WTC11 (cell line): ENCODE measurements around the gene ATG4C. TPM values are rescaled to one million over a fixed set of nuclear protein-coding genes. Genes with fewer than 3 reads are reported as not detected.

Source experiments
- ATAC-seq: fragments of 200-7000 bp; cut with Tn5 transposase; 2 replicates; pipeline ENCODE4 v1.10.0; 2021; ENCODE audit warnings: mild to moderate bottlenecking, moderate library complexity
- CTCF ChIA-PET: fragments of 300-600 bp; sonication (Branson Sonifier 250); formaldehyde crosslinking; loops from one replicate; lab custom pipeline; 2021; ENCODE audit warnings: antibody characterized with exemption; lab: Charles Lee
- POLR2A ChIA-PET: fragments of 350-600 bp; sonication (Branson Sonifier 250); formaldehyde crosslinking; loops from one replicate; lab custom pipeline; 2021; ENCODE audit warnings: antibody characterized with exemption; lab: Charles Lee
- DNase-seq: peaks from one replicate; pipeline ENCODE4 v3.0.0; 2021; ENCODE audit warnings: low spot score
- H3K27ac Mint-ChIP-seq: 2 replicates; pipeline ENCODE4 v1.8.0; 2021; ENCODE audit warnings: mixed read lengths
- H3K27me3 Mint-ChIP-seq: 2 replicates; pipeline ENCODE4 v1.8.0; 2021; ENCODE audit warnings: low read depth, mild to moderate bottlenecking, moderate library complexity, mixed read lengths
- H3K36me3 Mint-ChIP-seq: 2 replicates; pipeline ENCODE4 v1.8.0; 2021; ENCODE audit warnings: mixed read lengths
- H3K4me1 Mint-ChIP-seq: 2 replicates; pipeline ENCODE4 v1.8.0; 2022; ENCODE audit warnings: mixed read lengths
- H3K4me3 Mint-ChIP-seq: 2 replicates; pipeline ENCODE4 v1.8.0; 2021; ENCODE audit warnings: mild to moderate bottlenecking, moderate library complexity, mixed read lengths
- H3K9me3 Mint-ChIP-seq: 2 replicates; pipeline ENCODE4 v1.8.0; 2021; ENCODE audit warnings: mixed read lengths
- CBFB ChIP-seq: sonication (generic); formaldehyde crosslinking; IDR thresholded peaks from 2 replicates; pipeline ENCODE4 v1.8.1; 2022; ENCODE audit warnings: mild to moderate bottlenecking, low read depth, missing genetic modification reagents
- CREM ChIP-seq: sonication (generic); formaldehyde crosslinking; IDR thresholded peaks from 2 replicates; pipeline ENCODE4 v1.8.1; 2022; ENCODE audit warnings: mild to moderate bottlenecking, missing genetic modification reagents, moderate library complexity
- GRHL2 ChIP-seq: fragments of 250-450 bp; sonication (Bioruptor Pico); IDR thresholded peaks from 2 replicates; pipeline ENCODE4 v1.8.0; 2022; ENCODE audit warnings: mild to moderate bottlenecking, moderate library complexity; ENCODE audit not compliant: insufficient replicate concordance, severe bottlenecking
- IRF2 ChIP-seq: sonication (generic); formaldehyde crosslinking; IDR thresholded peaks from 2 replicates; pipeline ENCODE4 v1.8.0; 2022; ENCODE audit warnings: low read depth, missing genetic modification reagents, borderline replicate concordance
- JAZF1 ChIP-seq: fragments of 250-450 bp; sonication (Bioruptor Pico); IDR thresholded peaks from 2 replicates; pipeline ENCODE4 v1.9.0; 2021; ENCODE audit warnings: moderate library complexity, mild to moderate bottlenecking, inconsistent platforms
- OVOL2 ChIP-seq: fragments of 250-450 bp; sonication (Bioruptor Pico); IDR thresholded peaks from 2 replicates; pipeline ENCODE4 v1.9.0; 2021; ENCODE audit warnings: mild to moderate bottlenecking, borderline replicate concordance
- SMAD3 ChIP-seq: sonication (generic); formaldehyde crosslinking; IDR thresholded peaks from 2 replicates; pipeline ENCODE4 v1.8.0; 2022; ENCODE audit warnings: missing genetic modification reagents, mild to moderate bottlenecking, borderline replicate concordance
- SP1 ChIP-seq: sonication (generic); formaldehyde crosslinking; conservative IDR thresholded peaks from 2 replicates; pipeline ENCODE4 v1.8.1; 2022; ENCODE audit warnings: missing genetic modification reagents
- TEAD1 ChIP-seq: sonication (generic); formaldehyde crosslinking; IDR thresholded peaks from 2 replicates; pipeline ENCODE4 v1.8.0; 2022; ENCODE audit warnings: mild to moderate bottlenecking, missing genetic modification reagents
- TEAD4 ChIP-seq: sonication (generic); formaldehyde crosslinking; IDR thresholded peaks from 2 replicates; pipeline ENCODE4 v1.8.0; 2022; ENCODE audit warnings: mild to moderate bottlenecking, missing genetic modification reagents
- TP53 ChIP-seq: sonication (generic); formaldehyde crosslinking; IDR thresholded peaks from 2 replicates; pipeline ENCODE4 v1.8.1; 2023; ENCODE audit warnings: mild to moderate bottlenecking, missing genetic modification reagents
- ZNF232 ChIP-seq: sonication (generic); formaldehyde crosslinking; IDR thresholded peaks from 2 replicates; pipeline ENCODE4 v1.8.0; 2022; ENCODE audit warnings: mild to moderate bottlenecking, missing genetic modification reagents
- ZNF671 ChIP-seq: fragments of 250-450 bp; sonication (Bioruptor Pico); IDR thresholded peaks from 2 replicates; pipeline ENCODE4 v1.8.0; 2021; ENCODE audit warnings: mild to moderate bottlenecking
- total RNA-seq: library from RNA; stranded (reverse); gene quantifications from 3 replicates; pipeline ENCODE4 v1.2.3, GENCODE V29; 2021
- TF ChIP-seq, protein P1 (sequence below): sonication (generic); formaldehyde crosslinking; conservative IDR thresholded peaks from 2 replicates; pipeline ENCODE4 v1.8.1; 2022; ENCODE audit warnings: mild to moderate bottlenecking, missing genetic modification reagents
- TF ChIP-seq, protein P2 (sequence below): sonication (generic); formaldehyde crosslinking; IDR thresholded peaks from 2 replicates; pipeline ENCODE4 v1.8.0; 2022; ENCODE audit warnings: mild to moderate bottlenecking, missing genetic modification reagents
- TF ChIP-seq, protein P3 (sequence below): sonication (generic); formaldehyde crosslinking; IDR thresholded peaks from 2 replicates; pipeline ENCODE4 v1.8.0; 2022; ENCODE audit warnings: mild to moderate bottlenecking, missing genetic modification reagents
- TF ChIP-seq, protein P4 (sequence below): fragments of 250-450 bp; sonication (Bioruptor Pico); IDR thresholded peaks from 2 replicates; pipeline ENCODE4 v1.9.0; 2021; ENCODE audit warnings: mild to moderate bottlenecking
- TF ChIP-seq, protein P5 (sequence below): fragments of 250-450 bp; sonication (Bioruptor Pico); IDR thresholded peaks from 2 replicates; pipeline ENCODE4 v2.1.2; 2022; ENCODE audit warnings: mild to moderate bottlenecking, moderate library complexity
- TF ChIP-seq, protein P6 (sequence below): sonication (generic); formaldehyde crosslinking; IDR thresholded peaks from 2 replicates; pipeline ENCODE4 v1.8.1; 2022; ENCODE audit warnings: low read depth, missing genetic modification reagents, borderline replicate concordance
- TF ChIP-seq, protein P7 (sequence below): sonication (generic); formaldehyde crosslinking; IDR thresholded peaks from 2 replicates; pipeline ENCODE4 v1.8.1; 2023; ENCODE audit warnings: mild to moderate bottlenecking, missing genetic modification reagents, moderate library complexity
- TF ChIP-seq, protein P8 (sequence below): sonication (generic); formaldehyde crosslinking; IDR thresholded peaks from 2 replicates; pipeline ENCODE4 v1.8.1; 2022; ENCODE audit warnings: missing genetic modification reagents, borderline replicate concordance

The ATG4C gene
- total RNA-seq, 1 experiment from 2014 or later: 16.6 TPM

DNA sequence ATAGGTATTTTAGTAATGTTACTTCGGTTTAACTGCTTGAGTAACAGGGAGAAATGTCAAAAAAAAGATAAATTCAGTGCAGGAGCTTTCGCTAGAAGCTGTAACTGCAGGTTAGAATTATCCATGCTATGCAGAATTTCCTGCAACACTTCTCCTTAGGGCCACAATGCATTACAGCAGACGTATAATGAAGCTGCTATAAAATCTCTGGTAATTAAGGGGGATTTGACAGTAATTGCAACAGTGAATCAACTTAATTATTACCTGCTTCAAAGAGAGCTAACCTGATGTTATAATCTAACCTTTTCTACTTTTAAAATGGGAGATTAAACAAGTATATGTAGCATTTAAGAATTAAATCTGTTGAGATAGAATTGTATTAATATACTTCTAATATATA, 92.6 kb downstream of the ATG4C start:
- no peak for ATAC-seq
- no peaks in the 10 kb centered on the region for H3K27me3 Mint-ChIP-seq
- POLR2A ChIA-PET: interaction anchor here (0.5 kb wide), 1 partner anchor 348 kb away, joined by 3 read pairs; no protein-coding TSS in a partner anchor
- peaks cover 13% of the 10 kb centered on the region for H3K36me3 Mint-ChIP-seq
- TF ChIP-seq TEAD1 (CRISPR knock-in tag) (no peak), ZNF232 (CRISPR knock-in tag) (no peak), ZNF671 (no peak), SP1 (CRISPR knock-in tag) (no peak), GRHL2 (CRISPR knock-in tag) (no peak), JAZF1 (CRISPR knock-in tag) (no peak)
- TF ChIP-seq, protein P1, sequence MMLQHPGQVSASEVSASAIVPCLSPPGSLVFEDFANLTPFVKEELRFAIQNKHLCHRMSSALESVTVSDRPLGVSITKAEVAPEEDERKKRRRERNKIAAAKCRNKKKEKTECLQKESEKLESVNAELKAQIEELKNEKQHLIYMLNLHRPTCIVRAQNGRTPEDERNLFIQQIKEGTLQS (CRISPR knock-in tag): no peak
- TF ChIP-seq, protein P2, sequence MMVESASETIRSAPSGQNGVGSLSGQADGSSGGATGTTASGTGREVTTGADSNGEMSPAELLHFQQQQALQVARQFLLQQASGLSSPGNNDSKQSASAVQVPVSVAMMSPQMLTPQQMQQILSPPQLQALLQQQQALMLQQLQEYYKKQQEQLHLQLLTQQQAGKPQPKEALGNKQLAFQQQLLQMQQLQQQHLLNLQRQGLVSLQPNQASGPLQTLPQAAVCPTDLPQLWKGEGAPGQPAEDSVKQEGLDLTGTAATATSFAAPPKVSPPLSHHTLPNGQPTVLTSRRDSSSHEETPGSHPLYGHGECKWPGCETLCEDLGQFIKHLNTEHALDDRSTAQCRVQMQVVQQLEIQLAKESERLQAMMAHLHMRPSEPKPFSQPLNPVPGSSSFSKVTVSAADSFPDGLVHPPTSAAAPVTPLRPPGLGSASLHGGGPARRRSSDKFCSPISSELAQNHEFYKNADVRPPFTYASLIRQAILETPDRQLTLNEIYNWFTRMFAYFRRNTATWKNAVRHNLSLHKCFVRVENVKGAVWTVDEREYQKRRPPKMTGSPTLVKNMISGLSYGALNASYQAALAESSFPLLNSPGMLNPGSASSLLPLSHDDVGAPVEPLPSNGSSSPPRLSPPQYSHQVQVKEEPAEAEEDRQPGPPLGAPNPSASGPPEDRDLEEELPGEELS (CRISPR knock-in tag): no peak
- TF ChIP-seq, all 79 proteins: peak for 0
- CTCF ChIA-PET: interaction anchor here (1.1 to 1.9 kb wide), 3 partner anchors 30 to 272 kb away, joined by 3 to 11 read pairs (median 4); no protein-coding TSS in a partner anchor
- no peak for DNase-seq
- Mint-ChIP-seq H3K9me3 (peaks cover 18% of the 10 kb centered on the region), H3K4me1 (no peaks in the 10 kb centered on the region), H3K4me3 (no peak overlapping the region), H3K27ac (no peak overlapping the region)

DNA sequence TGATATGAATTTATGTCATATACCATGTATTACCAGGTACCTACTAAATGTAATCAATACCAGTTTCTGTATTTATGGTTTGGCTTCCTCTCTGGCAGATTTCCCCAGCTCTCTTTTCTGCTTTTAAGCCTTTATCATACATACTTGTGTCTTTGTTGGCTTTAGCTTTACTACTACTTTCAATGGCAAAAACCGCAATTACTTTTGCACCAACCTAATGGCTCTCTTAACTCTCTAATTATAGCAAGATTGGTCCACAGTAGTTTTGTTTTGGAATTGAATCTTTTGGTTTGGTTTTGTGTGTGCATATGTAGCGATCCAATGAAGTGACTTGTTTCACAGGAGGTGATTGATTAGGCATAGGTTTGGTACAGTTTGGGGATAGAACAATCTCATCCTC, 93.6 kb downstream of the ATG4C start:
- Mint-ChIP-seq H3K4me3 (no peak overlapping the region), H3K4me1 (peaks cover 5% of the 10 kb centered on the region), H3K36me3 (peaks cover 13% of the 10 kb centered on the region), H3K27ac (no peak overlapping the region), H3K9me3 (peaks cover 18% of the 10 kb centered on the region), H3K27me3 (no peaks in the 10 kb centered on the region)
- CTCF ChIA-PET: interaction anchor here (1.1 to 1.9 kb wide), 3 partner anchors 29 to 271 kb away, joined by 3 to 11 read pairs (median 4); no protein-coding TSS in a partner anchor
- ATAC-seq (no peak), DNase-seq (no peak)
- TF ChIP-seq, protein P3, sequence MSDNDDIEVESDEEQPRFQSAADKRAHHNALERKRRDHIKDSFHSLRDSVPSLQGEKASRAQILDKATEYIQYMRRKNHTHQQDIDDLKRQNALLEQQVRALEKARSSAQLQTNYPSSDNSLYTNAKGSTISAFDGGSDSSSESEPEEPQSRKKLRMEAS (CRISPR knock-in tag): no peak
- TF ChIP-seq, protein P4, sequence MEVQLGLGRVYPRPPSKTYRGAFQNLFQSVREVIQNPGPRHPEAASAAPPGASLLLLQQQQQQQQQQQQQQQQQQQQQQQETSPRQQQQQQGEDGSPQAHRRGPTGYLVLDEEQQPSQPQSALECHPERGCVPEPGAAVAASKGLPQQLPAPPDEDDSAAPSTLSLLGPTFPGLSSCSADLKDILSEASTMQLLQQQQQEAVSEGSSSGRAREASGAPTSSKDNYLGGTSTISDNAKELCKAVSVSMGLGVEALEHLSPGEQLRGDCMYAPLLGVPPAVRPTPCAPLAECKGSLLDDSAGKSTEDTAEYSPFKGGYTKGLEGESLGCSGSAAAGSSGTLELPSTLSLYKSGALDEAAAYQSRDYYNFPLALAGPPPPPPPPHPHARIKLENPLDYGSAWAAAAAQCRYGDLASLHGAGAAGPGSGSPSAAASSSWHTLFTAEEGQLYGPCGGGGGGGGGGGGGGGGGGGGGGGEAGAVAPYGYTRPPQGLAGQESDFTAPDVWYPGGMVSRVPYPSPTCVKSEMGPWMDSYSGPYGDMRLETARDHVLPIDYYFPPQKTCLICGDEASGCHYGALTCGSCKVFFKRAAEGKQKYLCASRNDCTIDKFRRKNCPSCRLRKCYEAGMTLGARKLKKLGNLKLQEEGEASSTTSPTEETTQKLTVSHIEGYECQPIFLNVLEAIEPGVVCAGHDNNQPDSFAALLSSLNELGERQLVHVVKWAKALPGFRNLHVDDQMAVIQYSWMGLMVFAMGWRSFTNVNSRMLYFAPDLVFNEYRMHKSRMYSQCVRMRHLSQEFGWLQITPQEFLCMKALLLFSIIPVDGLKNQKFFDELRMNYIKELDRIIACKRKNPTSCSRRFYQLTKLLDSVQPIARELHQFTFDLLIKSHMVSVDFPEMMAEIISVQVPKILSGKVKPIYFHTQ (CRISPR knock-in tag): no peak
- TF ChIP-seq, protein P5, sequence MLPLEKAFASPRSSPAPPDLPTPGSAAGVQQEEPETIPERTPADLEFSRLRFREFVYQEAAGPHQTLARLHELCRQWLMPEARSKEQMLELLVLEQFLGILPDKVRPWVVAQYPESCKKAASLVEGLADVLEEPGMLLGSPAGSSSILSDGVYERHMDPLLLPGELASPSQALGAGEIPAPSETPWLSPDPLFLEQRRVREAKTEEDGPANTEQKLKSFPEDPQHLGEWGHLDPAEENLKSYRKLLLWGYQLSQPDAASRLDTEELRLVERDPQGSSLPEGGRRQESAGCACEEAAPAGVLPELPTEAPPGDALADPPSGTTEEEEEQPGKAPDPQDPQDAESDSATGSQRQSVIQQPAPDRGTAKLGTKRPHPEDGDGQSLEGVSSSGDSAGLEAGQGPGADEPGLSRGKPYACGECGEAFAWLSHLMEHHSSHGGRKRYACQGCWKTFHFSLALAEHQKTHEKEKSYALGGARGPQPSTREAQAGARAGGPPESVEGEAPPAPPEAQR (CRISPR knock-in tag): no peak
- TF ChIP-seq CREM (CRISPR knock-in tag) (no peak), SP1 (CRISPR knock-in tag) (no peak)
- POLR2A ChIA-PET: no interaction called here

DNA sequence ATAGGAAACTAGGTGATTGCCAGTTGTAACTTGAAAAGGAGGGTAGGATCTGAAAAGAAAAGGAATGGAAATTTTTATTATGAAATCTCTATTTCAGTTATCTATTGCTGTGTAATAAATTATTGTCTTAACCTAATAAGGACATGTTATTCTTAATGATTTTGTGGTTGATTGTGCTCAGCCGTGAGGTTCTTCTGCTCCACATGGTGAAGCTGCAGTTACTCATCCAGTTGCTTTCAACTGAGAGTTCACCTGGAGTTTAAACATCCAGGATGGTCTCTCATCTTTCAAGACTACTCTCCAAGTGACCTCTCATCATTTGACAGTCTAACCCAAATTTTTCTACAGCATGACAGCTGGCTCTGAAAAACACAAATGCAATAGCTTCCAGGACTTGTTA, 96.0 kb downstream of the ATG4C start:
- Mint-ChIP-seq H3K4me1 (peaks cover 22% of the 10 kb centered on the region), H3K27me3 (no peaks in the 10 kb centered on the region), H3K9me3 (peaks cover 18% of the 10 kb centered on the region), H3K4me3 (no peak overlapping the region), H3K36me3 (peaks cover 13% of the 10 kb centered on the region), H3K27ac (no peak overlapping the region)
- no peak for ATAC-seq
- DNase-seq: no peak
- POLR2A ChIA-PET: no interaction called here
- CTCF ChIA-PET: interaction anchor here (1.1 kb wide), 1 partner anchor 26 kb away, joined by 3 read pairs; no protein-coding TSS in a partner anchor
- TF ChIP-seq IRF2 (CRISPR knock-in tag) (no peak), TEAD4 (CRISPR knock-in tag) (no peak), CREM (CRISPR knock-in tag) (no peak), OVOL2 (CRISPR knock-in tag) (no peak), CBFB (CRISPR knock-in tag) (no peak), GRHL2 (CRISPR knock-in tag) (no peak), SMAD3 (CRISPR knock-in tag) (no peak), TP53 (no peak)
- TF ChIP-seq, protein P6, sequence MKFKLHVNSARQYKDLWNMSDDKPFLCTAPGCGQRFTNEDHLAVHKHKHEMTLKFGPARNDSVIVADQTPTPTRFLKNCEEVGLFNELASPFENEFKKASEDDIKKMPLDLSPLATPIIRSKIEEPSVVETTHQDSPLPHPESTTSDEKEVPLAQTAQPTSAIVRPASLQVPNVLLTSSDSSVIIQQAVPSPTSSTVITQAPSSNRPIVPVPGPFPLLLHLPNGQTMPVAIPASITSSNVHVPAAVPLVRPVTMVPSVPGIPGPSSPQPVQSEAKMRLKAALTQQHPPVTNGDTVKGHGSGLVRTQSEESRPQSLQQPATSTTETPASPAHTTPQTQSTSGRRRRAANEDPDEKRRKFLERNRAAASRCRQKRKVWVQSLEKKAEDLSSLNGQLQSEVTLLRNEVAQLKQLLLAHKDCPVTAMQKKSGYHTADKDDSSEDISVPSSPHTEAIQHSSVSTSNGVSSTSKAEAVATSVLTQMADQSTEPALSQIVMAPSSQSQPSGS (CRISPR knock-in tag): no peak
- TF ChIP-seq, protein P7, sequence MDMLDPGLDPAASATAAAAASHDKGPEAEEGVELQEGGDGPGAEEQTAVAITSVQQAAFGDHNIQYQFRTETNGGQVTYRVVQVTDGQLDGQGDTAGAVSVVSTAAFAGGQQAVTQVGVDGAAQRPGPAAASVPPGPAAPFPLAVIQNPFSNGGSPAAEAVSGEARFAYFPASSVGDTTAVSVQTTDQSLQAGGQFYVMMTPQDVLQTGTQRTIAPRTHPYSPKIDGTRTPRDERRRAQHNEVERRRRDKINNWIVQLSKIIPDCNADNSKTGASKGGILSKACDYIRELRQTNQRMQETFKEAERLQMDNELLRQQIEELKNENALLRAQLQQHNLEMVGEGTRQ: no peak
- TF ChIP-seq, protein P8, sequence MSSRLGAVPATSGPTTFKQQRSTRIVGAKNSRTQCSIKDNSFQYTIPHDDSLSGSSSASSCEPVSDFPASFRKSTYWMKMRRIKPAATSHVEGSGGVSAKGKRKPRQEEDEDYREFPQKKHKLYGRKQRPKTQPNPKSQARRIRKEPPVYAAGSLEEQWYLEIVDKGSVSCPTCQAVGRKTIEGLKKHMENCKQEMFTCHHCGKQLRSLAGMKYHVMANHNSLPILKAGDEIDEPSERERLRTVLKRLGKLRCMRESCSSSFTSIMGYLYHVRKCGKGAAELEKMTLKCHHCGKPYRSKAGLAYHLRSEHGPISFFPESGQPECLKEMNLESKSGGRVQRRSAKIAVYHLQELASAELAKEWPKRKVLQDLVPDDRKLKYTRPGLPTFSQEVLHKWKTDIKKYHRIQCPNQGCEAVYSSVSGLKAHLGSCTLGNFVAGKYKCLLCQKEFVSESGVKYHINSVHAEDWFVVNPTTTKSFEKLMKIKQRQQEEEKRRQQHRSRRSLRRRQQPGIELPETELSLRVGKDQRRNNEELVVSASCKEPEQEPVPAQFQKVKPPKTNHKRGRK (CRISPR knock-in tag): no peak
